ENCODE measurements around the gene DNASE1L1.

The DNASE1L1 gene

GRCh38 chrX:154380787-154381186 is 28.3 kb downstream of the DNASE1L1 start:
- DNase-seq, result no peak

- no peak for DNase-seq
Observed at GRCh38 chrX:154380153-154380552, 28.9 kb downstream of the DNASE1L1 start.

DNA sequence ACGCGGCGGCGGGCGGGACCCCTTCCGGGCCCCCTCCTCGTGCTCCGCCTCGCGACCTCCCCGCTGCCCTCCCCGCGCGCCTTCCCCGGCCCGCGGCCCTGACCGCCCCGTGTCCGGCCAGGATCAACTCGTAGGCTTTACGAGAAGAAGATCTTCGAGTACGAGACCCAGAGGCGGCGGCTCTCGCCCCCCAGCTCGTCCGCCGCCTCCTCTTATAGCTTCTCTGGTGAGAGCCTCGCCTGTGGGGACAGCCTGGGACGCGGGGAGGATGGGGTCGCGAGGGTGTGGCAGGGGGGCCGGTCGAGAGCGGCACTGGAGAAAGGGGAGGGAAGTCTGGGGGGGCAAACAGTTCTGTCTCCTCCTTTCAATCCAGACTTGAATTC is 29.5 kb downstream of the DNASE1L1 start:
- no peak for DNase-seq

DNA sequence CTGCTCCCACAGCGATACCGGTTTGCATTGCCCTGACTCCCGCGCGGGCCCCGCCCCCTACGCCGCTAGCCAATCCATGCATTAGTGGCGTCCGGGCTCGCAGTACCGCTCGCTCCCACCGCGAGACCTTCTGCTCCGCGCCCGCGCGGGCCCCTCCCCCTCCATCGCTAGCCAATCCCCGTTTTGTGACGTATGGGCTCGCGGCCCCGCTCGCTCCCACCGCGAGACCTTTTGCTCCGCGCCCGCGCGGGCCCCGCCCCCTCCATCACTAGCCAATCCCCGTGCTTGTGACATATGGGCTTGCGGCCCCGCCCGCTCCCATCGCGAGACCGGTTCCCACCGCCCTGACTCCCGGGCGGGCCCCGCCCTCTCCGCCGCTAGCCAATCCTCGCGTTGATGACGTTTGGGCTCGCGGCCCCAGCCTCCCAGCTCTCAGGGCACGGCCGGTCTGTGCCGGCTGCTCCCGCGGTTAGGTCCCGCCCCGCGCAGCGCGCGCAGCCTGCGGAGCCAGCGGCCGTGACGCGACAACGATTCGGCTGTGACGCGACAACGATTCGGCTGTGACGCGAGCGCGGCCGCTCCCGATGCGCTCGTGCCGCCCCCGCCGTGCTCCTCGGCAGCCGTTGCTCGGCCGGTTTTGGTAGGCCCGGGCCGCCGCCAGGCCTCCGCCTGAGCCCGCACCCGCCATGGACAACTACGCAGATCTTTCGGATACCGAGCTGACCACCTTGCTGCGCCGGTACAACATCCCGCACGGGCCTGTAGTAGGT is 30.1 kb downstream of the DNASE1L1 start, which contains the start of gene EMD:
Gene EMD, plus strand, starts transcription at position 497 of the 770 bp plus-strand sequence. Its CDS starts 190 bp downstream, at position 687.
- DNase-seq, result peak; percentile 99

DNA sequence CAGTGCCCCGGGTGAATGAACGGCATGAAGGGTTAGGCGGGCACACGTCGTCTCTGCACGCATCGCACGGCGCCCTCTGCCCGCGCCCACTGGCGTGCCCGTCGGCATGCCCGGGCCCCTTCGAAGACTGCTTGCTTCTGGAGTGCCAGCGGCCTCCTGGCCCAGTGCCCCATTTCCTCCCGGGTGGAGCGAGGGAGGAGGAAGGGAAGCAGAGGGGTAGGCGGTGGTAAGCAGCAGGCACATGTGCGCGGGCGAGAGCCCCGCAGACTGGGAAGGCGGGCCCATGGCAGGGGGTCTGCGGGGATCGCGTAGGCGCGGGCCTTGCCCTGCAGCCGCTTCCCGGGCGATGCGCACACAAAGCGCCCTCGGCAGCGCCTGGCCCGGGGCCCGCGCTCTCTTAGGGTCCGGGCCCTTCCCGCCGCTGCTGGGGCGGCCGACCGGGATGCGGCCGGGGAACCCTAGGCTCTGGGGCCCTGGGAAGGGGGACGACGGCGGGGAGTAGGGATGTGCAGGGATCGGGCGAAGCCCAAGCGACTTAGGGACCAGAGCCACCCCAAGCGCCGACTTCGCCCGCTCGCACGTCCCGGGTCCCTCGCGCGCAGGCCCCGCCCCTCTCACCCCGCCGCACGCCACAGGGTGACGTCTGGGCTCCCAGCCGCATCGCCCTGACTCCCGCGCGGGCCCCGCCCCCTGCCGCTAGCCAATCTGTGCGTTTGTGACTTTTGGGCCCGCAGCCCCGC is 30.8 kb downstream of the DNASE1L1 start:
- peak; percentile 52 for DNase-seq

- DNase-seq, result no peak
Observed at GRCh38 chrX:154376774-154377173, 32.3 kb downstream of the DNASE1L1 start.

- DNase-seq, result no peak
Observed at GRCh38 chrX:154375156-154375504, 33.9 kb downstream of the DNASE1L1 start.

- no peak for DNase-seq
Observed at GRCh38 chrX:154374313-154375155, 34.5 kb downstream of the DNASE1L1 start, which contains the start of gene FLNA. FLNA (minus strand) TSS chrX:154374634; CDS start chrX:154371245, 3,389 bp downstream.

- peak; percentile 76 for DNase-seq
Observed at GRCh38 chrX:154373340-154374306, 35.4 kb downstream of the DNASE1L1 start.

DNA sequence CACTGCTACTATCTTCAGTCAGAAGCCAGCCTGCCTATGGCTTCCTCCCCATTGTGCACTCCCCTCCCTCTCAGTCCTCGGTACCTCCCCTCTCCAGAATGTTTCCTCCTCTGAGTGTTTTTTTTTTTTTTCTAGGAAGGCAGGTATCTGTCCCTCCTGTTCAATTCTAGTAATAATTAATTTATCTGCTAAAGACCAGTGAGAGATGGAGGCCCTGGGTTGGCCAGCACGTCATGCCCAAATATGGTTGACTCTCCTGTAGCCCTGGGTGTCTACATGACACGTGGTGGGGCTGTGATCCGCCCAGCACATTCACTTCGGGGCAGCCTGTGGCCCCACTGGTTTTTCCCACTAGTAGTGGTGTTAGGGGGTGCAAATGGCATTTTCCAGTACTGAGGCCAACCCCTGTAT is 36.4 kb downstream of the DNASE1L1 start:
- DNase-seq, result no peak

DNA sequence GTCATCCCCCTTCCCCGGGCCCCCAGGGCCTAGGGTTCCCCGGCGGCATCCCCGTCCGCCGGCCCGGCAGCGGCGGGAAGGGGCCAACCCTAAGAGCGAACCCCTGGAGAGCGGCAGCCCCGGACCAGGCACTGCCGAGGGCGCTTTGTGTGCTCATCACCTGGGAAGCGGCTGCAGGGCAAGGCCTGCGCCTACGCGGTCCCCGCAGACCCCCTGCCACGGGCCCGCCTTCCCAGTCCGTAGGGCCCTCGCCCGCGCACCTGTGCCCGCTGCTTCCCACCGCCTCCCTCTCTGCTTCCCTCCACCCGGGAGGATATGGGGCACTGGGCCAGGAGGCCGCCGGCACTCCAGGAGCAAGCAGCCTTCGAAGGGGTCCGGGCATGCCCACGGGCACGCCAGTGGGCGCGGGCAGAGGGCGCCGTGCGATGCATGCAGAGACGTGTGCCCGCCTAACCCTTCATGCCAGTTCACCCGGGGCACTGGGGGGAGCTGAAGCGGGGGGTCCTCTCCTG is 37.2 kb downstream of the DNASE1L1 start:
- no peak for DNase-seq

- DNase-seq, result peak; percentile 84
Observed at GRCh38 chrX:154371017-154371788, 37.9 kb downstream of the DNASE1L1 start.

- DNase-seq, result no peak
Observed at GRCh38 chrX:154370300-154371016, 38.6 kb downstream of the DNASE1L1 start.

- DNase-seq, result peak; percentile 64
Observed at GRCh38 chrX:154369449-154370299, 39.4 kb downstream of the DNASE1L1 start.

DNA sequence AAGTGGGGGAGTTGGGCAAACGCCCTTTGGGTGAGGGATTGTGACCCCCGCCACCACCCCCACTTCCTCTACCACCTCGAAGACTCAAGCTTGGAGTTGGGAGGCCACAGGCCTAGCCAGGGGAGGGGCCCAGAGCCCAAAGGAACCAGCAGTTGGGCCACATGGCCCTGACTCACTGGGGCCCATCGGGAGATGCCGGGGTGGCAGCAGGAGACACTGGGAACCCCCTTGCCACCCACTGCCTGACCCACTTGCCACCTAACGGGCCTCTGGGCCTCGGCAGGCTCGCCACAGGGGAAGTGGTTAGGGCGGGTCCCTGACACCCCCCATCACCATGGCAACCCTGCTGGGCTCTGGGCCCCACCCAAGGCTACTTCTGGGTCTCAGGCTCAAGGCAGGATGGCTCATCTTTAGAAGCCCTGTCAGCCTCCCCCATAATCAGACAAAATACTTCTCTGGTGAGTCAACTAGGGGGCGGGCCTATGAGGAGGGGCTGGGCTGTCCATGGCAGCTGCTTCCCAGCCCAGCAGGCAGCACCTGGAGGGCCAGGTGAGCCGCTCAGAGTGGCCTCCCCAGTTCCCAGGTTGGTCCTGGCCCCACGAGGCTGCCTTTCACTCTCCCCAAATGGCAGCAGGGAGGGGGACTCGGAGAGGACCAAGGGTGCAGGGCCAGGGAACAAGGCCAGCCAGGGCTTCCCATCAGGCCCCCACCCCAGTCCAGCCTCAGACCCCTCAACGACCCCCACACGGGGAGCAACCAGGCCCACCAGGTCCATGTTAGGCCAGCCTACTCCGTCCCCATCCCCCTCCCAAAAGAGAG is 40.2 kb downstream of the DNASE1L1 start:
- no peak for DNase-seq

DNA sequence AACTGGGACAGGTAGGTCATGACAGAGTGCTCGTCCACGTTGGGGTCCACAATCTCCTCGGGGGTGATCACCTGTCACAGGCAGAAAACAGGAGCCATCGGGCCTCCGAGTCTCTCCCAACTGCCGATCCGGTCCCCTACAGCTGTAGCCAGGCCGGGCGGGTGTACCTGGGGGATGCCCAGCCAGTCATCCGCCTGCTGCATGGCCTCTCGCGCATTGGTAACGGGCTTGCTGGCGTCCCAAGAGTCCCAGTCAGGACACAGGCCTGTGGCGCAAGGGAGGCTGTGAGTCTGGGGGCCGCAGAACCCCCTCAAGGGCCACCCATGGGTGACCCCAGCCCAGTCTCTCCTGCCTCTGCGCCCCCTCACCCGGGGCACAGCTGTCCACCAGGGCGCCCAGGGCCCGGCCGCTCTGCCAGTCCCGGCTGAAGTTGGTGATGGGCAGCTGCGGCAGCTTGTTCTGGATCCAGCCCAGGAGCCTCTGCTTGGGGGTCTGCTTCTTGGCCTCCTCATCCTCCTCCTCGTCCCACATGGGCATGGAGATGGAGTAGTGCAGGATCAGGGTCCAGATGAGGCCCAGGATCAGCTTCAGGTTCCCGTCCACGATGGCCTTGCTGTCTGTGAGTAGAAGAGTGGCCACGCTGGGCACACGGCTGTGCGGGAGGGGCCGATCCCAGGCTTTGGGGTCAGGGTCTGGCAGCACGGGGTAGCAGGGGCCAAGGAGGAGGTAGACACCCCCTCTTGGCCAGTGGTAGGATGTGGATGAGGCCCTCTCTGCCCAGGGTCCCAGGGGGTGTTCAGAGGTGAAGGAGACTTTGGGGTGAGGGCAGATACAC is 41.4 kb downstream of the DNASE1L1 start:
- no peak for DNase-seq

DNA sequence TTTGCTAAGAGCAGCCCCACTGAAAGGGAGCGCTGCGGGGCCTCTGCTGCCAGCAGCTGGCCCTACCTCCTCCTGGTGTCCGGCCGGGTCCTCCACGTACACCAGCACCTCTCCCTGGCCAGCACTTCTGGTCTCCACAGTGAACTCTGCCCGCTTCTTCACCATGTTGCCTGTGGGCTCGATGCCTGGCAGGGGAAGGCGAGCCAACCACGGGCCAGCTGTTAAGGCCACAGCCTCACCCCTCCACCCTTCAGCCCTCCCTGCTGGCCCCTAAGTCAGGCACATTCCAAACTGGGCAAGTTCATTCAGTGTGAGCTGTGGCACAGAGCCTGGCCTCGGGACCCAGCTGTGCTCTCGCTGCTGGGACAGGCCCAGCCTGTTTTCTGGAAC is 42.4 kb downstream of the DNASE1L1 start:
- DNase-seq, result no peak
